ENCODE data around the gene GPR146. TPM values are rescaled to one million over a fixed set of nuclear protein-coding genes. Genes with fewer than 3 reads are reported as not detected.

The GPR146 gene
- total and polyA plus RNA-seq, 10 donors = 3.9 to 19.2 (median 10.1) TPM

DNA sequence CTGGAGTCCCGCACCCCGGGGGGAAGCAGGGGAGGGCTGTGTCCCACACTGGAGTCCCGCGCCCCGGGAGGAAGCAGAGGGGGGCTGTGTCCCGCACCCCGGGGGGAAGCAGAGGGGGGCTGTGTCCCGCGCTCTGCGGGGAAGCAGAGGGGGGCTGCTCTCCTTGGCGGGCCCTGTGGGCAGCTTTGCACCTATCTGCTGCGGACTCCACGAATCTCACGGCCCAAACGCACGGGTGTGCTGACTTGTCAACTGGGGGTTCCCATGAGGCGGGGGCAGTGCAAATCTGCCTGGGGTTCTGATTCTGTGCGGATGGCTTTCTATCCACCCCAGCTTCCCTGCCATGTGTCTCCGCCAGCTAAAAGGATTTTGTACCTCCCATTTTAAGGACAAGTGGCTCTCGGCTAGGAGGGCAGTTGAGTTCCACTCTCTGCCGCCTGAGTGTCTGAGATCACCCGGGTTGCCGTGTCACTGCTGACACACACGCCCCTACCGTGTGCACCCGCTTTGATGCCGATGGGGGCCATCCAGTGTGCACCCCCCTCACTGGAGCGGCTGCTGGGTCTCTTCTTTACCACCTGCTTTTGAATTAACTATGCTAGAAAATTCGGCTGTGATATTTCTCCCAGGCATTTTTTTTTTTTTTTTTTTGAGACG is 64.0 kb downstream of the GPR146 start:
- WGBS, 5 donors = 71 to 91% (median 79%) methylated on average over 15 to 30 of the region's 30 CpGs
- no peak for TF ChIP-seq POLR2A (IDR thresholded peaks at IDR 0.05)
- TF ChIP-seq, protein P1, sequence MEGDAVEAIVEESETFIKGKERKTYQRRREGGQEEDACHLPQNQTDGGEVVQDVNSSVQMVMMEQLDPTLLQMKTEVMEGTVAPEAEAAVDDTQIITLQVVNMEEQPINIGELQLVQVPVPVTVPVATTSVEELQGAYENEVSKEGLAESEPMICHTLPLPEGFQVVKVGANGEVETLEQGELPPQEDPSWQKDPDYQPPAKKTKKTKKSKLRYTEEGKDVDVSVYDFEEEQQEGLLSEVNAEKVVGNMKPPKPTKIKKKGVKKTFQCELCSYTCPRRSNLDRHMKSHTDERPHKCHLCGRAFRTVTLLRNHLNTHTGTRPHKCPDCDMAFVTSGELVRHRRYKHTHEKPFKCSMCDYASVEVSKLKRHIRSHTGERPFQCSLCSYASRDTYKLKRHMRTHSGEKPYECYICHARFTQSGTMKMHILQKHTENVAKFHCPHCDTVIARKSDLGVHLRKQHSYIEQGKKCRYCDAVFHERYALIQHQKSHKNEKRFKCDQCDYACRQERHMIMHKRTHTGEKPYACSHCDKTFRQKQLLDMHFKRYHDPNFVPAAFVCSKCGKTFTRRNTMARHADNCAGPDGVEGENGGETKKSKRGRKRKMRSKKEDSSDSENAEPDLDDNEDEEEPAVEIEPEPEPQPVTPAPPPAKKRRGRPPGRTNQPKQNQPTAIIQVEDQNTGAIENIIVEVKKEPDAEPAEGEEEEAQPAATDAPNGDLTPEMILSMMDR (IDR thresholded peaks at IDR 0.05 in 8 of 11, conservative IDR thresholded peaks at IDR 0.05 in 3 of 11) = no peak
- TF ChIP-seq POLR2AphosphoS5 (IDR thresholded peaks at IDR 0.05) = no peak
- Histone ChIP-seq H3K27me3 (replicated peaks in 1 of 7) (peaks cover 0 to 4% (median 0%) of the 10 kb centered on the region in 7 donors), H3K27ac (no peak overlapping the region), H3K36me3 (peaks cover 0 to 7% (median 0%) of the 10 kb centered on the region in 6 donors), H3K4me3 (no peak overlapping the region), H3K4me1 (peaks cover 0 to 31% (median 4%) of the 10 kb centered on the region in 6 donors), H3K9me3 (no peaks in the 10 kb centered on the region)
- intact Hi-C loops (cut with DNase I; ENCODE audit: low total_unique reads) = no loop called here
- peak; percentile 61 for DNase-seq

Small RNA genes lying within 50 kb of the gene (microRNA-seq; reads per million reads assigned to microRNA genes)
- gene MIR339 = 732 to 1,139 (median 1,089) reads per million in 3 donors

Small RNA genes lying within 50 kb of the gene (small RNA-seq; reads per million reads assigned to genes)
- 1.4 to 3.3 (median 3.2) reads per million in 4 donors for gene MIR339

Other genes starting within 250 kb of the GPR146 start
- 100 to 1,000 TPM; 103 to 181 (median 154) TPM for gene SUN1, start 212.1 kb upstream of the GPR146 start, total RNA-seq
- gene SUN1, start 212.1 kb upstream of the GPR146 start, polyA plus RNA-seq = 10 to 100 TPM; 33.2 to 59.5 (median 54.9) TPM
- gene GET4, start 168.0 kb upstream of the GPR146 start, total RNA-seq = 10 to 100 TPM; 25.4 to 39.5 (median 34.4) TPM
- gene GET4, start 168.0 kb upstream of the GPR146 start, polyA plus RNA-seq = 10 to 100 TPM; 40.0 to 63.0 (median 53.9) TPM
- 10 to 100 TPM; 18.1 to 35.4 (median 25.7) TPM for gene ADAP1, start 89.9 kb upstream of the GPR146 start, total RNA-seq
- gene ADAP1, start 89.9 kb upstream of the GPR146 start, polyA plus RNA-seq = 10 to 100 TPM in 2 of 3 donors, 1 to 10 TPM in 1; 8.7 to 38.6 (median 12.8) TPM
- 10 to 100 TPM; 12.4 to 29.1 (median 18.9) TPM for gene COX19, start 69.0 kb upstream of the GPR146 start, total RNA-seq
- gene COX19, start 69.0 kb upstream of the GPR146 start, polyA plus RNA-seq = 1 to 10 TPM; 7.1 to 8.9 (median 7.2) TPM
- 1 to 10 TPM in 1 of 7 donors, under 1 TPM in 4, not detected in 2; 0.13 to 1.2 (median 0.51) TPM for gene CYP2W1, start 61.4 kb upstream of the GPR146 start, total RNA-seq
- gene CYP2W1, start 61.4 kb upstream of the GPR146 start, polyA plus RNA-seq = under 1 TPM; 0.05 to 0.80 (median 0.28) TPM
- 10 to 100 TPM in 1 of 7 donors, 1 to 10 TPM in 6; 3.0 to 14.2 (median 6.1) TPM for gene GPER1, start 43.6 kb downstream of the GPR146 start, total RNA-seq
- gene GPER1, start 43.6 kb downstream of the GPR146 start, polyA plus RNA-seq = 1 to 10 TPM; 3.7 to 6.4 (median 3.9) TPM
- gene ZFAND2A, start 115.7 kb downstream of the GPR146 start, total RNA-seq = 10 to 100 TPM; 18.3 to 40.3 (median 22.9) TPM
- gene ZFAND2A, start 115.7 kb downstream of the GPR146 start, polyA plus RNA-seq = 10 to 100 TPM; 31.4 to 41.7 (median 32.7) TPM
- not detected for gene UNCX, start 188.3 kb downstream of the GPR146 start, total RNA-seq
- not detected for gene UNCX, start 188.3 kb downstream of the GPR146 start, polyA plus RNA-seq